Measurements from ENCODE around the gene MLLT10.

DNA sequence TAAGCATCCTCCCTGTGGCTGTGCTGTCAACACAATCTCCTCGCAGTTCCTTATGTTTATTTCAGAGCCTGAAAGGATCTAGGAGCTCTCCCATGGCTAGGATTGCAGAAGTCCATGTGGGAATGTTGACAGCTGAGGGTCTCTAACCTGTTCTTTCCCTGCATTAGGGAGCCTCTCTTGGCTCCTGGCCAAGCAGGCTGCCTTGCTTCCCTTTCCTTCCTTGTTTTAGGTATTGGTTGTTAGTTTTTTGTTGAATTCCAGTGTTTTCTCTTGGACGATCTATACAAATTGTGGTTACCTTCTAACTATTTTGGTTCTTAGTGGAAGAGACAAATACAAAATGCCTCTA is 171.8 kb downstream of the MLLT10 start:
- no peak for TF ChIP-seq POLR2A (IDR thresholded peaks at IDR 0.05)
- TF ChIP-seq, protein P1, sequence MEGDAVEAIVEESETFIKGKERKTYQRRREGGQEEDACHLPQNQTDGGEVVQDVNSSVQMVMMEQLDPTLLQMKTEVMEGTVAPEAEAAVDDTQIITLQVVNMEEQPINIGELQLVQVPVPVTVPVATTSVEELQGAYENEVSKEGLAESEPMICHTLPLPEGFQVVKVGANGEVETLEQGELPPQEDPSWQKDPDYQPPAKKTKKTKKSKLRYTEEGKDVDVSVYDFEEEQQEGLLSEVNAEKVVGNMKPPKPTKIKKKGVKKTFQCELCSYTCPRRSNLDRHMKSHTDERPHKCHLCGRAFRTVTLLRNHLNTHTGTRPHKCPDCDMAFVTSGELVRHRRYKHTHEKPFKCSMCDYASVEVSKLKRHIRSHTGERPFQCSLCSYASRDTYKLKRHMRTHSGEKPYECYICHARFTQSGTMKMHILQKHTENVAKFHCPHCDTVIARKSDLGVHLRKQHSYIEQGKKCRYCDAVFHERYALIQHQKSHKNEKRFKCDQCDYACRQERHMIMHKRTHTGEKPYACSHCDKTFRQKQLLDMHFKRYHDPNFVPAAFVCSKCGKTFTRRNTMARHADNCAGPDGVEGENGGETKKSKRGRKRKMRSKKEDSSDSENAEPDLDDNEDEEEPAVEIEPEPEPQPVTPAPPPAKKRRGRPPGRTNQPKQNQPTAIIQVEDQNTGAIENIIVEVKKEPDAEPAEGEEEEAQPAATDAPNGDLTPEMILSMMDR (IDR thresholded peaks at IDR 0.05) = no peak

Data from thyroid gland (tissue), 4 donors.